Esophagus squamous epithelium (tissue), 5 donors: ENCODE data around the gene APOO. TPM values are rescaled to one million over a fixed set of nuclear protein-coding genes. Genes with fewer than 3 reads are reported as not detected.

ENCODE experiments used
- DNase-seq: peaks from one replicate; lab custom pipeline; 2025; lab: John Stamatoyannopoulos, UW
- H3K27ac ChIP-seq, 4 donors: fragments of 200-600 bp; sonication (generic); one replicate each; pipeline ENCODE4 v1.5.1; 2016 to 2019; ENCODE audit warnings: mild to moderate bottlenecking in 1 of 4
- H3K27me3 ChIP-seq, 4 donors: fragments of 200-600 bp; sonication (generic); 1 replicate in 3 of 4; 2 replicates in 1 of 4; pipeline versions ENCODE4 v1.5.1 to v1.6.0; 2017 to 2021; ENCODE audit warnings: antibody characterized with exemption in 1 of 4
- H3K36me3 ChIP-seq, 3 donors: fragments of 200-600 bp; sonication (generic); one replicate each; pipeline ENCODE4 v1.5.1; 2016 to 2019
- H3K4me1 ChIP-seq, 3 donors: fragments of 200-600 bp; sonication (generic); one replicate each; pipeline ENCODE4 v1.5.1; 2017 to 2019
- H3K4me3 ChIP-seq, 4 donors: fragments of 200-600 bp; sonication (generic); 1 replicate in 3 of 4; 2 replicates in 1 of 4; pipeline ENCODE4 v1.5.1; 2016 to 2019; ENCODE audit warnings: mild to moderate bottlenecking in 2 of 4, moderate library complexity in 1 of 4
- H3K9me3 ChIP-seq, 3 donors: fragments of 200-600 bp; sonication (generic); one replicate each; pipeline ENCODE4 v1.5.1; 2016 to 2019
- CTCF ChIP-seq, 6 experiments: fragments of 450-650 bp in 4 of 6; fragments of 200-600 bp in 2 of 6; sonication (generic) in 2 of 6; IDR thresholded peaks; one replicate each; pipeline ENCODE4 v1.5.1; 2016 to 2019; ENCODE audit warnings: antibody characterized with exemption in 6 of 6, mild to moderate bottlenecking in 4 of 6, moderate library complexity in 4 of 6
- POLR2A ChIP-seq, 4 donors: fragments of 450-650 bp; IDR thresholded peaks; one replicate each; pipeline ENCODE4 v1.6.1; 2017; ENCODE audit warnings: antibody characterized with exemption in 4 of 4, mild to moderate bottlenecking in 4 of 4, moderate library complexity in 3 of 4
- WGBS, 2 donors: methylation state at CpG; one replicate each; pipeline ENCODE4 v1.1.5; 2018; 5-methylcytosine and 5-hydroxymethylcytosine counted together
- intact Hi-C: fragments of 100-400 bp; cut with DNase I; formaldehyde crosslinking; loops from one replicate; pipeline ENCODE4 v1.15.0; 2022
- total RNA-seq, 4 donors: library from RNA; depleted of rRNA; stranded (reverse); fragments of >200 nt; gene quantifications; one replicate each; pipeline ENCODE4 v1.1.0, GENCODE V29; 2016
- donor health status: DM: yes; HTN: yes; CAD: no.

Gene APOO
- total RNA-seq, 4 donors from 2014 or later, result 10.5 to 25.1 (median 13.7) TPM

- Histone ChIP-seq H3K27ac (no peak overlapping the region), H3K4me3 (no peak overlapping the region), H3K36me3 (no peaks in the 10 kb centered on the region), H3K27me3 (no peaks in the 10 kb centered on the region), H3K9me3 (peaks cover 0 to 7% (median 0%) of the 10 kb centered on the region in 3 donors), H3K4me1 (no peaks in the 10 kb centered on the region)
- intact Hi-C loops, result no loop called here
- TF ChIP-seq POLR2A (IDR thresholded peaks at IDR 0.05) (no peak), CTCF (IDR thresholded peaks at IDR 0.05) (no peak)
- no peak for DNase-seq
- 84 to 88% methylated on average over 3 of the region's 3 CpGs for WGBS, 2 donors
These were observed 89.8 kb downstream of the APOO start for GRCh38 chrX:23817979-23818336.

- 68 to 78% methylated on average over 3 to 4 of the region's 4 CpGs for WGBS, 2 donors
- peaks cover 0 to 7% (median 0%) of the 10 kb centered on the region in 3 donors for H3K9me3 ChIP-seq
- H3K4me3 ChIP-seq, result no peak overlapping the region
- intact Hi-C loops, result no loop called here
- no peaks in the 10 kb centered on the region for H3K27me3 ChIP-seq
- H3K36me3 ChIP-seq, result no peaks in the 10 kb centered on the region
- TF ChIP-seq CTCF (IDR thresholded peaks at IDR 0.05), result no peak
- no peak for TF ChIP-seq POLR2A (IDR thresholded peaks at IDR 0.05)
- no peaks in the 10 kb centered on the region for H3K4me1 ChIP-seq
- no peak overlapping the region for H3K27ac ChIP-seq
- no peak for DNase-seq
These were observed 91.6 kb downstream of the APOO start for GRCh38 chrX:23816179-23816578.

DNA sequence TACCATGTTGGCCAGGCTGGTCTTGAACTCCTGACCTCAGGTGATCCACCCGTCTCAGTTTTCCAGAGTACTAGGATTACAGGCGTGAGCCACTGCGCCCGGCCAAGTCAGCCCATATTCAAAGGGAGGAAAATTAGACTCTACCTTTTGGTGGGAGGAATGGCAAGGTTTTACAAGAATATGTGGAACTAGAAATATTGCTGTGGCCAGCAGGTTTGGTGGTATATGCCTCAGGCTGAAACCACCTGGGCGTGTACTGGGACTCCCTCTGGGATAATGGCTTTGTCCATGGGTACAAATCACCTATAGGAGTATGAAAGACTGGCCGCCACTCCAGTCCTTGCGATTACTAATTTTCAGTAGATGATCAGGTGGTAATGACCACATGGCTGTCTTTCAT is 92.4 kb downstream of the APOO start:
- intact Hi-C loops, result no loop called here
- no peak for DNase-seq
- no peak for TF ChIP-seq POLR2A (IDR thresholded peaks at IDR 0.05)
- no peak for TF ChIP-seq CTCF (IDR thresholded peaks at IDR 0.05)
- no peak overlapping the region for H3K4me3 ChIP-seq
- H3K27ac ChIP-seq, result no peak overlapping the region
- H3K4me1 ChIP-seq, result no peaks in the 10 kb centered on the region
- H3K9me3 ChIP-seq, result peaks cover 0 to 7% (median 0%) of the 10 kb centered on the region in 3 donors
- whole genome bisulfite sequencing, 2 donors, result 76 to 78% methylated on average over 3 to 7 of the region's 7 CpGs
- H3K27me3 ChIP-seq, result no peaks in the 10 kb centered on the region
- H3K36me3 ChIP-seq, result no peaks in the 10 kb centered on the region

DNA sequence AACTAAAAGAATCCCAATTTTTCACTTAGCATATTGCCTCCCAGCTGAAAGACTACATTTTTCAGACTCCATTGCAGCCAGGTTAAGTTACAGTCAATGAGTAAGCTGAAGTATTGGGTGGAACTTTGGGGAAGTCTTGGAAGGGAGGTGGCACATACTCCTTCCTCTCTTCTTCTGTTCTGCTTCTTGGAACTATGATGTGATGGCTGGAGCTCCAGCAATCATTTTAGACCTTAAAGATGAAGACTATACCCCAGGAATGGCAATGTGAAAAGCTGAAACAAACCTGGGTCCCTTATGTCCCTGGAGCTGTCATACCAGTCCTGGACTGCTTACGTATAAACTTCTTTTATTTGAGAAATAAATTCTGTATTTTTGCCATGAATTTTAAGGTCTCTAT is 93.9 kb downstream of the APOO start:
- H3K27ac ChIP-seq, result no peak overlapping the region
- TF ChIP-seq POLR2A (IDR thresholded peaks at IDR 0.05), result no peak
- TF ChIP-seq CTCF (IDR thresholded peaks at IDR 0.05), result no peak
- no peaks in the 10 kb centered on the region for H3K4me1 ChIP-seq
- intact Hi-C loops, result no loop called here
- no peak for DNase-seq
- H3K36me3 ChIP-seq, result no peaks in the 10 kb centered on the region
- H3K9me3 ChIP-seq, result peaks cover 0 to 7% (median 0%) of the 10 kb centered on the region in 3 donors
- H3K4me3 ChIP-seq, result no peak overlapping the region
- WGBS, 2 donors, result 100% methylated on average over 1 of the region's 1 CpG
- H3K27me3 ChIP-seq, result no peaks in the 10 kb centered on the region

DNA sequence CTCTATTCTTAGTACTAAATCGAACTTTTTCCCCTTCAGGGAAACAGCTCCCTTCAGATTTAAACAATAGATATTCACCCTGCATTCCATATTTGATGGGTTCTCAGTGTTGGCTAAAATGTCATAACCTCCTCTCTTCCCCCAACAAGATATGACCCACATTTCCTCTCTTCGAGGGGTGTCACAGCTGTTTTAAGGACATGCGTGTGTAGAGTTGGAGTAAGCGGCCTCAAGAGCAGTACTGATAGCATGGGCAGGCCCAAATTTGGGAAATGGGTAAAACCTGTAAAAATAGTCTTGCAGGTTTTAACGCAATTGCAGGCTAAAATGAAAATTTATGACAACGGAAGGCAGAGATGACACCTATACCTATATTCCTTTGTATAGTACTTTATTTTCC is 96.1 kb downstream of the APOO start:
- intact Hi-C loops, result no loop called here
- TF ChIP-seq POLR2A (IDR thresholded peaks at IDR 0.05) (no peak), CTCF (IDR thresholded peaks at IDR 0.05) (no peak)
- Histone ChIP-seq H3K4me1 (peaks cover 0 to 14% (median 0%) of the 10 kb centered on the region in 3 donors), H3K36me3 (no peaks in the 10 kb centered on the region), H3K27me3 (no peaks in the 10 kb centered on the region), H3K4me3 (peak overlapping the region in 1 of 4 donors; percentile 4), H3K27ac (peak overlapping the region; percentile 24 to 74 (median 49)), H3K9me3 (peaks cover 0 to 7% (median 0%) of the 10 kb centered on the region in 3 donors)
- 56 to 76% methylated on average over 5 to 6 of the region's 6 CpGs for WGBS, 2 donors
- DNase-seq, result no peak
